HFFc6 (cell line): ENCODE measurements around the gene TEX38. TPM values are rescaled to one million over a fixed set of nuclear protein-coding genes. Genes with fewer than 3 reads are reported as not detected.
"Not testable (repeated sequence)": the region's sequence is repeated elsewhere in the genome, so short reads cannot be mapped to it uniquely, and the experiment has no call there.

Experiments
- DNase-seq: peaks from one replicate; pipeline ENCODE4 v3.0.0-alpha.2; 2018
- H3K27ac Mint-ChIP-seq: 2 replicates; pipeline ENCODE4 v1.8.0; 2020; ENCODE audit warnings: mild to moderate bottlenecking, mixed read lengths
- H3K27me3 Mint-ChIP-seq: 2 replicates; pipeline ENCODE4 v1.8.0; 2021; ENCODE audit warnings: mild to moderate bottlenecking, moderate library complexity, mixed read lengths; ENCODE audit not compliant: insufficient read depth
- H3K36me3 Mint-ChIP-seq: 2 replicates; pipeline ENCODE4 v1.8.0; 2021; ENCODE audit warnings: low read depth, mixed read lengths
- H3K4me1 Mint-ChIP-seq: 2 replicates; pipeline ENCODE4 v1.8.0; 2020; ENCODE audit warnings: low read depth, mixed read lengths
- H3K4me3 Mint-ChIP-seq: 2 replicates; pipeline ENCODE4 v1.8.0; 2020; ENCODE audit warnings: mild to moderate bottlenecking, moderate library complexity, mixed read lengths
- H3K9me3 Mint-ChIP-seq: 2 replicates; pipeline ENCODE4 v1.8.0; 2020; ENCODE audit warnings: mild to moderate bottlenecking, mixed read lengths
- total RNA-seq, 6 experiments: library from RNA; stranded (reverse); fragmentation: NEBNext Ultra II Directional; extraction: Animal tissue kit (Norgen Biotek cat#: 25700); gene quantifications; 2 replicates in 1 of 6; 3 replicates in 5 of 6; pipeline ENCODE4 v1.2.3, GENCODE V29; 2021
- TF ChIP-seq, protein P1 (sequence below): fragments of 200-600 bp; sonication (generic); IDR thresholded peaks from 2 replicates; pipeline ENCODE4 v1.5.0; 2021; ENCODE audit warnings: antibody characterized with exemption, mild to moderate bottlenecking

Gene TEX38
- total RNA-seq, 6 experiments from 2014 or later: 0.24 TPM; not detected in 5

DNA sequence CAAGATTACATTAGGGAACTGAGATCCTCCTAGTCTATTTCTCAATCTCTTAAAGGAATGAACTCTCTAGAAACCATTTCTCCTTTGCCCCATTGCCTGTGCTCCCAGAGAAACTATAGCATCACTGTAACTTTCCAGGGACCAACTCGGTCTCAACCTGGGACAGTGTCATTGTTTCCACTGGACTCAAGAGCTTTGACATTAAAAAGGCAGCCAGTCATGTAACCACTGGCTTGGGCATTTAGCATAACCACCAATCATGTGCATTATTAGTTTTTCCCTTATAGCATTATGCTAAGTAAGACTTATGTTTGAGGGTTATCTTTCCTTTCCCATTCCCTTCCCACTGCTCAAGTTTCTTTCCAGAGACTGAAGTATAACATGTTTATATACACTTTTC is 18.2 kb downstream of the TEX38 start:
- Mint-ChIP-seq H3K4me3 (no peak overlapping the region), H3K27ac (no peak overlapping the region), H3K36me3 (peaks cover 27% of the 10 kb centered on the region; the same call in 1 of the 2 replicates), H3K27me3 (no peaks in the 10 kb centered on the region; the same call in 1 of the 2 replicates), H3K4me1 (peaks cover 24% of the 10 kb centered on the region), H3K9me3 (no peaks in the 10 kb centered on the region)
- TF ChIP-seq, protein P1, sequence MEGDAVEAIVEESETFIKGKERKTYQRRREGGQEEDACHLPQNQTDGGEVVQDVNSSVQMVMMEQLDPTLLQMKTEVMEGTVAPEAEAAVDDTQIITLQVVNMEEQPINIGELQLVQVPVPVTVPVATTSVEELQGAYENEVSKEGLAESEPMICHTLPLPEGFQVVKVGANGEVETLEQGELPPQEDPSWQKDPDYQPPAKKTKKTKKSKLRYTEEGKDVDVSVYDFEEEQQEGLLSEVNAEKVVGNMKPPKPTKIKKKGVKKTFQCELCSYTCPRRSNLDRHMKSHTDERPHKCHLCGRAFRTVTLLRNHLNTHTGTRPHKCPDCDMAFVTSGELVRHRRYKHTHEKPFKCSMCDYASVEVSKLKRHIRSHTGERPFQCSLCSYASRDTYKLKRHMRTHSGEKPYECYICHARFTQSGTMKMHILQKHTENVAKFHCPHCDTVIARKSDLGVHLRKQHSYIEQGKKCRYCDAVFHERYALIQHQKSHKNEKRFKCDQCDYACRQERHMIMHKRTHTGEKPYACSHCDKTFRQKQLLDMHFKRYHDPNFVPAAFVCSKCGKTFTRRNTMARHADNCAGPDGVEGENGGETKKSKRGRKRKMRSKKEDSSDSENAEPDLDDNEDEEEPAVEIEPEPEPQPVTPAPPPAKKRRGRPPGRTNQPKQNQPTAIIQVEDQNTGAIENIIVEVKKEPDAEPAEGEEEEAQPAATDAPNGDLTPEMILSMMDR: no peak
- DNase-seq: no peak

GRCh38 chr1:46690931-46691421 is 19.3 kb downstream of the TEX38 start:
- H3K27ac Mint-ChIP-seq: no peak overlapping the region
- peaks cover 37% of the 10 kb centered on the region for H3K36me3 Mint-ChIP-seq
- H3K9me3 Mint-ChIP-seq: no peaks in the 10 kb centered on the region
- no peak overlapping the region for H3K4me3 Mint-ChIP-seq
- H3K27me3 Mint-ChIP-seq: no peaks in the 10 kb centered on the region; the same call in 1 of the 2 replicates
- TF ChIP-seq, protein P1: no peak
- DNase-seq: no peak
- peaks cover 24% of the 10 kb centered on the region for H3K4me1 Mint-ChIP-seq

DNA sequence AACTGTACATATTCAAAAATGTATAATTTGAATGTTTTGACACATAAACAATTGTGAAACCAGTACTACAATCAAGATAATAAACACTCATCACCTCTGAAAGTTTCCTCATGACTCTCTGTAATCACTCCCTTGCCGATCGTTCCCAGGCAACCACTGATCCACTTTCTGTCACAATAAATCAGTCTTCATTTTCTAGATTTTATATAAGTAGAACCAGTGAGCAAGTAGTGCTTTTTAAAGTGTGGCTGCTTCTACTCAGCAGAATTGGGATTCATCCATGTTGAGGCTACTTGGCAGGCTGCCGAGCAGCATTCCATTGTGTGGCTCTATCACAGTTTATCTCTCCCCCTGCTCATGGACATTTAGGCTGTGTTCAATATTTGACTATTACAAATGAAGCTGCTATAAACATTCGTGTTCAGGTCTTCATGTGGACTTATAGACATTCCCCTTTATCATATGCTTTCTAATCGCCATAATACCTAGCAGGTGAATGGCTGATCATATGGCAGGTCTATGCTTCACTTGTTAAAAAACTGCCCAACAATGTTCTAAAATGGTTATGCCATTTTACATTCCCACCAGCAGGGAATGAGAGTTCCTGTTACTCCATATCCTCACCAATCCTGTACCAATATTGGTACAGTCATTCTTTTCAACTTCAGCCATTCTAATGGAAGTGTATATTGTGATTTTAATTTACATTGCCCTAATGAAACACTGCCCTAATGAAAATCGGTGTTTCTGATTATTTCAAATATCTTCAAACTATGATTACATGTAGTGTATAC is 20.5 kb downstream of the TEX38 start:
- no peak overlapping the region for H3K27ac Mint-ChIP-seq
- no peaks in the 10 kb centered on the region for H3K9me3 Mint-ChIP-seq
- H3K4me3 Mint-ChIP-seq: no peak overlapping the region
- TF ChIP-seq, protein P1: peak; percentile 61
- no peaks in the 10 kb centered on the region; the same call in 1 of the 2 replicates for H3K27me3 Mint-ChIP-seq
- no peak for DNase-seq
- peaks cover 26% of the 10 kb centered on the region for H3K4me1 Mint-ChIP-seq
- H3K36me3 Mint-ChIP-seq: peaks cover 41% of the 10 kb centered on the region

- no peak overlapping the region for H3K4me3 Mint-ChIP-seq
- H3K27me3 Mint-ChIP-seq: no peaks in the 10 kb centered on the region; the same call in 1 of the 2 replicates
- H3K27ac Mint-ChIP-seq: no peak overlapping the region
- DNase-seq: no peak
- H3K4me1 Mint-ChIP-seq: peaks cover 23% of the 10 kb centered on the region
- H3K36me3 Mint-ChIP-seq: peaks cover 41% of the 10 kb centered on the region
- TF ChIP-seq, protein P1: no peak
- no peaks in the 10 kb centered on the region for H3K9me3 Mint-ChIP-seq
Observed at GRCh38 chr1:46692811-46693770, 21.4 kb downstream of the TEX38 start.

DNA sequence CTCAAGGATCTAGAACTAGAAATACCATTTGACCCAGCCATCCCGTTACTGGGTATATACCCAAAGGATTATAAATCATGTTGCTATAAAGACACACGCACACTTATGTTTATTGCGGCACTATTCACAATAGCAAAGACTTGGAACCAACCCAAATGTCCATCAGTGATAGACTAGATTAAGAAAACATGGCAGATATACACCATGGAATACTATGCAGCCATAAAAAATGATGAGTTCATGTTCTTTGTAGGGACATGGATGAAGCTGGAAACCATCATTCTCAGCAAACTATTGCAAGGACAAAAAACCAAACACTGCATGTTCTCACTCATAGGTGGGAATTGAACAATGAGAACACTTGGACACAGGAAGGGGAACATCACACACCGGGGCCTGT is 23.0 kb downstream of the TEX38 start:
- Mint-ChIP-seq H3K4me1 (peaks cover 22% of the 10 kb centered on the region), H3K36me3 (peaks cover 34% of the 10 kb centered on the region)
- H3K27me3 Mint-ChIP-seq, DNase-seq, H3K27ac Mint-ChIP-seq, H3K4me3 Mint-ChIP-seq, H3K9me3 Mint-ChIP-seq: not testable (repeated sequence)
